Mesodermal cell (in vitro differentiated cells): ENCODE data around the gene EXTL1.

ENCODE experiments used
- H3K27ac ChIP-seq: 2 replicates; pipeline ENCODE4 v1.7.0; 2013; ENCODE audit warnings: mild to moderate bottlenecking, low read depth, low read length, moderate library complexity; ENCODE audit not compliant: severe bottlenecking
- H3K36me3 ChIP-seq: 2 replicates; pipeline ENCODE4 v1.7.1; 2013; ENCODE audit warnings: mild to moderate bottlenecking, low read length, moderate library complexity; ENCODE audit not compliant: control insufficient read depth, insufficient read depth
- H3K4me1 ChIP-seq: one replicate; pipeline ENCODE4 v1.7.1; 2013; ENCODE audit warnings: mild to moderate bottlenecking, low read length; ENCODE audit not compliant: insufficient read depth, control insufficient read depth, poor library complexity, severe bottlenecking
- H3K4me3 ChIP-seq: 2 replicates; pipeline ENCODE4 v1.7.0; 2013; ENCODE audit warnings: low read length, control low read depth, mild to moderate bottlenecking; ENCODE audit not compliant: insufficient read depth, poor library complexity, severe bottlenecking; ENCODE audit errors: extremely low read depth
- H3K9me3 ChIP-seq: 2 replicates; pipeline ENCODE4 v1.7.1; 2013; ENCODE audit warnings: mild to moderate bottlenecking, low read length, moderate library complexity; ENCODE audit not compliant: control insufficient read depth
- WGBS, 2 experiments: methylation state at CpG; one replicate each; pipeline ENCODE4 v1.1.5; 2013; ENCODE audit warnings: missing lambda C conversion rate in 2 of 2; ENCODE audit not compliant: insufficient coverage in 2 of 2; 5-methylcytosine and 5-hydroxymethylcytosine counted together

Gene EXTL1

GRCh38 chr1:26057189-26057588, 35.6 kb downstream of the EXTL1 start:
- H3K27ac ChIP-seq, result no peak overlapping the region
- H3K36me3 ChIP-seq, result no peaks in the 10 kb centered on the region
- 100% methylated on average over 1 to 2 of the region's 2 CpGs for WGBS, 2 experiments
- no peaks in the 10 kb centered on the region for H3K9me3 ChIP-seq
- H3K4me1 ChIP-seq, result no peaks in the 10 kb centered on the region
- no peak overlapping the region for H3K4me3 ChIP-seq

- 92 to 97% methylated on average over 5 of the region's 5 CpGs for WGBS, 2 experiments
- no peaks in the 10 kb centered on the region for H3K9me3 ChIP-seq
- no peak overlapping the region for H3K27ac ChIP-seq
- H3K4me1 ChIP-seq, result no peaks in the 10 kb centered on the region
- no peaks in the 10 kb centered on the region for H3K36me3 ChIP-seq
- no peak overlapping the region for H3K4me3 ChIP-seq
Measured at GRCh38 chr1:26058052-26058595, 36.5 kb downstream of the EXTL1 start.

- Histone ChIP-seq H3K36me3 (no peaks in the 10 kb centered on the region), H3K4me1 (no peaks in the 10 kb centered on the region), H3K27ac (no peak overlapping the region), H3K9me3 (no peaks in the 10 kb centered on the region), H3K4me3 (no peak overlapping the region)
- WGBS, 2 experiments, result 94 to 100% methylated on average over 3 of the region's 7 CpGs
Measured at GRCh38 chr1:26059906-26060305, 38.3 kb downstream of the EXTL1 start.

- no peaks in the 10 kb centered on the region for H3K36me3 ChIP-seq
- H3K27ac ChIP-seq, result no peak overlapping the region
- H3K9me3 ChIP-seq, result no peaks in the 10 kb centered on the region
- no peak overlapping the region for H3K4me3 ChIP-seq
- WGBS, 2 experiments, result 75 to 83% methylated on average over 12 of the region's 12 CpGs
- H3K4me1 ChIP-seq, result no peaks in the 10 kb centered on the region
Measured at GRCh38 chr1:26060832-26061574, 39.4 kb downstream of the EXTL1 start.

GRCh38 chr1:26064553-26064952, 43.0 kb downstream of the EXTL1 start:
- H3K4me3 ChIP-seq, result no peak overlapping the region
- no peak overlapping the region for H3K27ac ChIP-seq
- peaks cover 12% of the 10 kb centered on the region for H3K4me1 ChIP-seq
- WGBS, 2 experiments, result 62 to 90% methylated on average over 1 to 2 of the region's 3 CpGs
- H3K9me3 ChIP-seq, result no peaks in the 10 kb centered on the region
- no peaks in the 10 kb centered on the region for H3K36me3 ChIP-seq

GRCh38 chr1:26066160-26066559, 44.6 kb downstream of the EXTL1 start:
- Histone ChIP-seq H3K4me3 (no peak overlapping the region), H3K4me1 (peaks cover 12% of the 10 kb centered on the region)

GRCh38 chr1:26066857-26067256, 45.3 kb downstream of the EXTL1 start:
- Histone ChIP-seq H3K4me3 (no peak overlapping the region), H3K36me3 (no peaks in the 10 kb centered on the region), H3K9me3 (no peaks in the 10 kb centered on the region), H3K4me1 (peaks cover 12% of the 10 kb centered on the region), H3K27ac (no peak overlapping the region)
- 60 to 80% methylated on average over 1 to 3 of the region's 4 CpGs for WGBS, 2 experiments

More at GRCh38 chr1:26066160-26066559, 44.6 kb downstream of the EXTL1 start:
- H3K9me3 ChIP-seq, result no peaks in the 10 kb centered on the region
- H3K27ac ChIP-seq, result no peak overlapping the region
- no peaks in the 10 kb centered on the region for H3K36me3 ChIP-seq
- WGBS, 2 experiments, result 91 to 95% methylated on average over 13 to 15 of the region's 15 CpGs

GRCh38 chr1:26067432-26067911, 45.9 kb downstream of the EXTL1 start, which contains the start of gene TRIM63:
Gene TRIM63, minus strand, starts transcription at chr1:26067630. Its CDS starts 136 bp downstream, at chr1:26067494.
- Histone ChIP-seq H3K4me3 (no peak within 1 kb of the TSS), H3K36me3 (no peaks in the 10 kb centered on the region), H3K4me1 (peaks cover 12% of the 10 kb centered on the region), H3K27ac (no peak within 1 kb of the TSS), H3K9me3 (no peaks in the 10 kb centered on the region)
- WGBS, 2 experiments, result 83 to 90% methylated on average over 4 to 9 of the region's 9 CpGs

- WGBS, 2 experiments, result 86% methylated on average over 1 of the region's 1 CpG; no CpG with 5 or more reads in 1 of the 2 experiments
- H3K4me3 ChIP-seq, result no peak overlapping the region
Measured at GRCh38 chr1:26069941-26070295, 48.3 kb downstream of the EXTL1 start.

GRCh38 chr1:26070296-26070962, 48.9 kb downstream of the EXTL1 start:
- H3K36me3 ChIP-seq, result no peaks in the 10 kb centered on the region
- H3K27ac ChIP-seq, result no peak overlapping the region
- 79 to 94% methylated on average over 2 of the region's 4 CpGs for WGBS, 2 experiments
- no peaks in the 10 kb centered on the region for H3K9me3 ChIP-seq
- H3K4me1 ChIP-seq, result peaks cover 12% of the 10 kb centered on the region
- no peak overlapping the region for H3K4me3 ChIP-seq

More at GRCh38 chr1:26069941-26070295, 48.3 kb downstream of the EXTL1 start:
- H3K36me3 ChIP-seq, result no peaks in the 10 kb centered on the region
- peaks cover 12% of the 10 kb centered on the region for H3K4me1 ChIP-seq
- no peaks in the 10 kb centered on the region for H3K9me3 ChIP-seq
- no peak overlapping the region for H3K27ac ChIP-seq
